K562 (cell line): Measurements from ENCODE around the gene HLA-DOB. TPM values are rescaled to one million over a fixed set of nuclear protein-coding genes. Genes with fewer than 3 reads are reported as not detected.

Source experiments
- ATAC-seq: fragments of 200-7000 bp; cut with Tn5 transposase; 3 replicates; pipeline ENCODE4 v1.9.1; 2020; ENCODE audit warnings: moderate library complexity
- BruUV-seq: library from RNA; stranded (reverse); fragments of 400-500 nt; replicated peaks from 2 replicates; lab custom pipeline; 2021; lab: Mats Ljungman, UMichigan
- CTCF ChIA-PET: fragments of 300-600 bp; formaldehyde crosslinking; extraction: SDS; loops from one replicate; lab custom pipeline; 2021; ENCODE audit warnings: low intra/inter-chr PET ratio; lab: Yijun Ruan, JAX
- POLR2A ChIA-PET: fragments of 300-600, 350-650 bp; sonication (Branson Sonifier 250); formaldehyde crosslinking; extraction: SDS; loops from one replicate; lab custom pipeline; 2021; ENCODE audit warnings: antibody characterized with exemption, inconsistent platforms; lab: Yijun Ruan, JAX
- DNase-seq, 4 experiments: peaks; one replicate each; pipeline versions ENCODE4 v3.0.0 to v3.0.0-alpha.2; 2011 to 2018; ENCODE audit warnings: low spot score in 3 of 4, mixed read lengths in 3 of 4; ENCODE audit errors: extremely low read depth in 1 of 4
- FAIRE-seq: peaks from 2 replicates; lab custom pipeline; 2011; peaks lifted over from hg19 to GRCh38; lab: Jason Lieb, UNC
- H2AFZ ChIP-seq: 2 replicates; pipeline ENCODE4 v1.6.0; 2011; ENCODE audit warnings: low read depth, low read length, control low read depth, inconsistent platforms
- H3K27ac ChIP-seq: fragments of 200-600 bp; 3 replicates; pipeline ENCODE4 v1.8.0; 2011; ENCODE audit warnings: low read depth, mild to moderate bottlenecking, control low read depth, inconsistent platforms, low read length, moderate library complexity, mixed read lengths; ENCODE audit errors: extremely low read depth
- H3K27me3 ChIP-seq, 2 experiments: fragments of 300-600 bp in 1 of 2; 2 replicates in 1 of 2; 3 replicates in 1 of 2; pipeline versions ENCODE4 v1.6.0 to v1.8.0; 2011; ENCODE audit warnings: inconsistent platforms in 2 of 2, low read length in 2 of 2, mild to moderate bottlenecking in 1 of 2, mixed read lengths in 1 of 2, moderate library complexity in 1 of 2; ENCODE audit not compliant: control insufficient read depth in 2 of 2, insufficient read depth in 2 of 2
- H3K36me3 ChIP-seq: fragments of 300-600 bp; 3 replicates; pipeline ENCODE4 v1.8.0; 2011; ENCODE audit warnings: mild to moderate bottlenecking, low read length, inconsistent platforms; ENCODE audit not compliant: control insufficient read depth, insufficient read depth
- H3K4me1 ChIP-seq, 2 experiments: fragments of 200-600 bp in 1 of 2; replicated peaks in 1 of 2; 2 replicates in 1 of 2; 3 replicates in 1 of 2; pipeline versions ENCODE4 v1.5.1 to v1.8.0; 2011; ENCODE audit warnings: inconsistent platforms in 2 of 2, low read length in 2 of 2, mild to moderate bottlenecking in 1 of 2, mixed read lengths in 1 of 2, moderate library complexity in 1 of 2; ENCODE audit not compliant: control insufficient read depth in 2 of 2, insufficient read depth in 2 of 2
- H3K4me2 ChIP-seq: 2 replicates; pipeline ENCODE4 v1.6.1; 2011; ENCODE audit warnings: low read length, control low read depth, inconsistent platforms, mixed read lengths; ENCODE audit not compliant: insufficient read depth
- H3K4me3 ChIP-seq: fragments of 200-600 bp; sonication (generic), shearing (Covaris generic); 2 replicates; pipeline ENCODE4 v1.5.1; 2016; ENCODE audit warnings: control low read depth, inconsistent platforms
- H3K79me2 ChIP-seq: fragments of 200-600 bp; 3 replicates; pipeline ENCODE4 v1.8.0; 2011; ENCODE audit warnings: low read length, inconsistent platforms; ENCODE audit not compliant: control insufficient read depth, insufficient read depth
- H3K9ac ChIP-seq, 2 experiments: 2 replicates each; pipeline versions ENCODE4 v1.6.0 to v1.6.1; 2011; ENCODE audit warnings: low read depth in 2 of 2, low read length in 2 of 2, control low read depth in 1 of 2, inconsistent platforms in 1 of 2, mild to moderate bottlenecking in 1 of 2, mixed read lengths in 1 of 2; ENCODE audit not compliant: insufficient read depth in 1 of 2
- H3K9me1 ChIP-seq: one replicate; pipeline ENCODE4 v1.6.0; 2011; ENCODE audit warnings: inconsistent platforms, mild to moderate bottlenecking, low read length, moderate library complexity; ENCODE audit not compliant: control insufficient read depth, insufficient read depth
- H3K9me3 ChIP-seq: replicated peaks from 2 replicates; pipeline ENCODE4 v1.5.1; 2011; ENCODE audit warnings: low read depth, low read length, inconsistent platforms; ENCODE audit not compliant: control insufficient read depth, insufficient read depth
- H4K20me1 ChIP-seq: replicated peaks from 2 replicates; pipeline ENCODE4 v1.6.1; 2011; ENCODE audit warnings: low read length, inconsistent platforms, mixed read lengths; ENCODE audit not compliant: control insufficient read depth, insufficient read depth
- ATF6 ChIP-seq: sonication (generic); formaldehyde crosslinking; IDR thresholded peaks from 2 replicates; pipeline ENCODE4 v1.4.0; 2020; ENCODE audit warnings: mild to moderate bottlenecking, missing genetic modification reagents
- BACH1 ChIP-seq: fragments of 200-800 bp; sonication (Bioruptor generic); IDR thresholded peaks from 2 replicates; pipeline ENCODE4 v1.6.1; 2016; ENCODE audit warnings: missing genetic modification characterization, missing compliant biosample characterization
- EWSR1 ChIP-seq: fragments of 450-650 bp; IDR thresholded peaks from 2 replicates; pipeline ENCODE4 v1.6.1; 2018; ENCODE audit warnings: borderline replicate concordance, mild to moderate bottlenecking, low read depth, moderate library complexity; ENCODE audit not compliant: partially characterized antibody
- HNRNPUL1 ChIP-seq: fragments of 200-400 bp; formaldehyde crosslinking; IDR thresholded peaks from 2 replicates; pipeline ENCODE4 v1.6.1; 2017; ENCODE audit warnings: low read length
- IRF1 ChIP-seq: sonication (generic); formaldehyde crosslinking; IDR thresholded peaks from 2 replicates; pipeline ENCODE4 v1.8.0; 2022; ENCODE audit warnings: missing genetic modification reagents, mild to moderate bottlenecking, borderline replicate concordance
- POLR2B ChIP-seq: fragments of 450-650 bp; IDR thresholded peaks from 2 replicates; pipeline ENCODE4 v1.6.1; 2018; ENCODE audit warnings: low read depth; ENCODE audit not compliant: partially characterized antibody
- RAD51 ChIP-seq: fragments of 450-650 bp; IDR thresholded peaks from 2 replicates; pipeline ENCODE4 v1.7.1; 2016; ENCODE audit warnings: low read depth, mild to moderate bottlenecking, borderline replicate concordance
- RBM17 ChIP-seq: fragments of 200-400 bp; formaldehyde crosslinking; IDR thresholded peaks from 2 replicates; pipeline ENCODE4 v1.6.1; 2017; ENCODE audit warnings: low read depth, mild to moderate bottlenecking, low read length, borderline replicate concordance
- SP2 ChIP-seq: IDR thresholded peaks from 2 replicates; pipeline ENCODE4 v1.6.1; 2011; ENCODE audit warnings: mild to moderate bottlenecking, low read depth, low read length, moderate library complexity; ENCODE audit not compliant: poor library complexity, severe bottlenecking; ENCODE audit errors: extremely low read depth
- TSC22D4 ChIP-seq: fragments of 450-650 bp; IDR thresholded peaks from 2 replicates; pipeline ENCODE4 v1.6.1; 2016; ENCODE audit warnings: missing genetic modification characterization, missing biosample characterization, control low read depth
- ZBED1 ChIP-seq: IDR thresholded peaks from 2 replicates; pipeline ENCODE4 v1.6.1; 2014
- ZBTB5 ChIP-seq: fragments of 450-650 bp; IDR thresholded peaks from 2 replicates; pipeline ENCODE4 v1.6.1; 2017; ENCODE audit warnings: antibody characterized with exemption
- ZNF436 ChIP-seq: fragments of 250-450, 450-650 bp; sonication (Bioruptor Pico); formaldehyde crosslinking; IDR thresholded peaks from 2 replicates; pipeline ENCODE4 v1.7.0; 2020; ENCODE audit warnings: mild to moderate bottlenecking
- ZNF511 ChIP-seq: sonication (generic); formaldehyde crosslinking; IDR thresholded peaks from 2 replicates; pipeline ENCODE4 v1.8.0; 2022; ENCODE audit warnings: mild to moderate bottlenecking, missing genetic modification reagents
- ZNF586 ChIP-seq: fragments of 450-650 bp; formaldehyde crosslinking; conservative IDR thresholded peaks from 2 replicates; pipeline ENCODE4 v1.4.0; 2020; ENCODE audit warnings: mild to moderate bottlenecking, moderate library complexity
- WGBS: fragments of 100-300 bp; shearing (Covaris generic); methylation state at CpG from one replicate; pipeline ENCODE4 v1.1.6; 2016; ENCODE audit warnings: low coverage, mixed read lengths; ENCODE audit not compliant: insufficient coverage; ENCODE audit errors: missing lambda C conversion rate; 5-methylcytosine and 5-hydroxymethylcytosine counted together
- in situ Hi-C: fragments of 300-500 bp; cut with MboI; formaldehyde crosslinking; loops from 4 replicates; pipeline ENCODE4 v1.15.0; 2018; ENCODE audit warnings: inconsistent platforms, mixed read lengths
- intact Hi-C: fragments of 100-400 bp; cut with micrococcal nuclease; formaldehyde crosslinking; loops from 2 replicates; pipeline ENCODE4 v1.14.2; 2022
- polyA plus RNA-seq, 8 experiments: library from polyadenylated mRNA; depleted of rRNA in 4 of 8; stranded (reverse) in 5 of 8; unstranded in 3 of 8; fragments of >200 nt; fragmentation: Nextera tagmentation in 2 of 8; fragmentation: Illumina TruSeq in 1 of 8; extraction: Ambion mirVana in 2 of 8; extraction: Trizol in 1 of 8; gene quantifications; 2 replicates each; pipeline versions ENCODE4 v1.2.1 to v1.2.3, GENCODE V29; 2011 to 2014; ENCODE audit warnings: inconsistent platforms in 1 of 8, missing spikeins in 1 of 8
- total RNA-seq, 7 experiments: library from RNA; depleted of rRNA in 6 of 7; stranded (reverse); fragments of >200 nt in 6 of 7; fragmentation: Illumina TruSeq in 2 of 7; extraction: Trizol in 2 of 7; gene quantifications; 2 replicates each; pipeline versions ENCODE4 v1.2.1 to v1.2.3, GENCODE V29; 2011 to 2021; ENCODE audit warnings: low replicate concordance in 1 of 7

Gene HLA-DOB
- total and polyA plus RNA-seq, 9 of the 15 experiments (the other 6 are each of a cell fraction or from before 2014, with no cell fraction given) = 1.2 to 4.0 (median 2.5) TPM

DNA sequence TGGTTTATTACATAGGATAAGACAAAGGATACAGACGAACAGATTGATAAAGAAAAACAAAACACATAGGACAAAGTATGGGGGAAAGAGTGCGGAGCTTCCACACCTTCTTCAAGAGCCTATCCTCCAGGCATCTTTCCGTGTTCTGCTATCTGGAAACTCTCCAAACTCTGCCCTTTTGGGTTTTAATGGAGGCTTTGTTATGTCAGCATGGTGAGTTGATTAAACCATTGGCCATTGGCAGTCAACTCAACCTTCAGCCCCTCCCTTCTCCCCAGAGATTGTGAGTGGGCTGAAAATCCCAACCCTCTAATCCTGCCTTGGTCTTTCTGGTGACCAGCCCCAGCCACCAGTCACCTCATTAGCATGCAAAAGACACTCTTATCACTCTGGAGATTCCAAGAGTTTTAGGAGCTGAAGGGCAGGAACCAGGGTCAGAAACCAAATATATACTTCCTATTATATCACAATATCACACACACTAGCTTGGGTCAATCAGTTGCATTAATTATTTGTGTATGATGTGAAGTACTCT is 23.8 kb downstream of the HLA-DOB start (continued):
- TF ChIP-seq IRF1 (CRISPR knock-in tag) (no peak), RAD51 (no peak), HNRNPUL1 (no peak), ZNF511 (no peak), TSC22D4 (tag) (no peak), POLR2B (no peak)

DNA sequence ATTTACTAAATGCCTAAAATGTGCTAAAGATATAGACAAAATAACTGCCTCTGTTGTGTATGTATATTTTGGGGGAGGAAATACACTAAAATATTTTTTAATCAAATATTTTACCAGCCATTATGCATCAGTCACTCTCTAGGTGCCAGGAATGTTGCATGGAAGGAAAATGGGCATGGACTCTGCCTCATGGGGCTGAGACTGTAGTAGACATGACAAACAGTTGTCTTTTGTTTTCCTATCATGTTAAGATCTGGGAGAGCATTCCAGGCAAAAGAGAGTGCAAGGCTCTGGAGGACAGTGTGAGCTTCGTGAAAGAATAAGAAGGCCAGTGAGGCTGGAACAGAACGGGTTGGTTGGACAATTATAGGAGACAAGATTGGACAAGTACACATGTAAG is 26.5 kb downstream of the HLA-DOB start:
- FAIRE-seq = no peak
- Histone ChIP-seq H3K27me3 (peaks cover 17 to 18% of the 10 kb centered on the region in 2 experiments), H3K4me1 (no peaks in the 10 kb centered on the region), H3K27ac (no peak overlapping the region), H3K36me3 (no peaks in the 10 kb centered on the region), H3K4me2 (no peak overlapping the region), H3K9me3 (no peaks in the 10 kb centered on the region), H3K79me2 (no peaks in the 10 kb centered on the region), H2AFZ (no peak overlapping the region), H4K20me1 (no peaks in the 10 kb centered on the region), H3K9ac (no peak overlapping the region), H3K9me1 (no peaks in the 10 kb centered on the region), H3K4me3 (no peak overlapping the region)
- no peak for DNase-seq
- 3% methylated on average over 2 of the region's 2 CpGs for WGBS
- no TSS peak for BruUV-seq
- ChIA-PET CTCF (no interaction called here), POLR2A (no interaction called here)
- ATAC-seq = no peak
- intact Hi-C loops (no loop called here), in situ Hi-C loops (loop anchor here (5.0 kb wide), 1 partner anchor 543 kb away; no protein-coding TSS in a partner anchor)
- TF ChIP-seq ZNF436 (CRISPR knock-in tag) = no peak
- no peak for TF ChIP-seq EWSR1
- no peak for TF ChIP-seq ZNF586
- TF ChIP-seq ZBTB5 = no peak
- no peak for TF ChIP-seq ZBED1
- TF ChIP-seq ATF6 (CRISPR knock-in tag) = no peak
- no peak for TF ChIP-seq SP2
- no peak for TF ChIP-seq BACH1 (tag)
- no peak for TF ChIP-seq RBM17
